ENCODE results near the gene THSD8. TPM values are rescaled to one million over a fixed set of nuclear protein-coding genes. Genes with fewer than 3 reads are reported as not detected.

The THSD8 gene
- total RNA-seq, 1 donor from 2014 or later: not detected

- Histone ChIP-seq H3K27ac (no peak overlapping the region), H3K27me3 (peaks cover 79% of the 10 kb centered on the region), H3K9me3 (ENCODE audit: low read depth) (no peaks in the 10 kb centered on the region), H3K9ac (no peak overlapping the region), H3K4me3 (no peak overlapping the region), H3K79me2 (ENCODE audit: low read depth) (no peaks in the 10 kb centered on the region), H3K4me1 (peaks cover 2% of the 10 kb centered on the region), H3F3A (ENCODE audit: low read depth) (peaks cover 73% of the 10 kb centered on the region), H3K36me3 (no peaks in the 10 kb centered on the region), H4K20me1 (ENCODE audit: low read depth) (peaks cover 36% of the 10 kb centered on the region), H2AFZ (replicated peaks) (no peak overlapping the region), H3K4me2 (peak overlapping the region; percentile 66)
- H3K27ac Mint-ChIP-seq: no peak overlapping the region
- no peak for TF ChIP-seq EZH2phosphoT487 (IDR thresholded peaks at IDR 0.05)
- TF ChIP-seq CTCF (IDR thresholded peaks at IDR 0.05): no peak
- TF ChIP-seq EZH2 (IDR thresholded peaks at IDR 0.05): no peak
- H3K4me3 Mint-ChIP-seq: peak overlapping the region; percentile 61
- peaks cover 61% of the 10 kb centered on the region for H3K27me3 Mint-ChIP-seq (ENCODE audit: insufficient read depth, low read depth)
- H3K4me1 Mint-ChIP-seq: peaks cover 51% of the 10 kb centered on the region
- no peaks in the 10 kb centered on the region for H3K36me3 Mint-ChIP-seq
- H3K9me3 Mint-ChIP-seq: no peaks in the 10 kb centered on the region
- DNase-seq (ENCODE audit: low spot score): no peak
Measured at GRCh38 chr19:12836529-12836863, 34.6 kb downstream of the THSD8 start.

GRCh38 chr19:12837225-12837624 lies 35.4 kb downstream of the THSD8 start:
- Histone ChIP-seq H3K4me1 (peaks cover 4% of the 10 kb centered on the region), H4K20me1 (ENCODE audit: low read depth) (peaks cover 35% of the 10 kb centered on the region), H3K4me2 (no peak overlapping the region), H3K27ac (no peak overlapping the region), H2AFZ (replicated peaks) (no peak overlapping the region), H3K4me3 (no peak overlapping the region), H3K79me2 (ENCODE audit: low read depth) (no peaks in the 10 kb centered on the region), H3F3A (ENCODE audit: low read depth) (peaks cover 78% of the 10 kb centered on the region), H3K9me3 (ENCODE audit: low read depth) (no peaks in the 10 kb centered on the region), H3K36me3 (no peaks in the 10 kb centered on the region), H3K9ac (no peak overlapping the region), H3K27me3 (peaks cover 72% of the 10 kb centered on the region)
- Mint-ChIP-seq H3K4me1 (peaks cover 52% of the 10 kb centered on the region), H3K27me3 (ENCODE audit: insufficient read depth, low read depth) (peaks cover 58% of the 10 kb centered on the region), H3K4me3 (peak overlapping the region; percentile 85), H3K27ac (no peak overlapping the region), H3K36me3 (peaks cover 2% of the 10 kb centered on the region), H3K9me3 (no peaks in the 10 kb centered on the region)
- no peak for DNase-seq (ENCODE audit: low spot score)
- no peak for TF ChIP-seq EZH2phosphoT487 (IDR thresholded peaks at IDR 0.05)
- no peak for TF ChIP-seq CTCF (IDR thresholded peaks at IDR 0.05)
- no peak for TF ChIP-seq EZH2 (IDR thresholded peaks at IDR 0.05)

- H3K79me2 ChIP-seq (ENCODE audit: low read depth): no peaks in the 10 kb centered on the region
- peak; percentile 91 for DNase-seq (ENCODE audit: low spot score)
- H3K36me3 ChIP-seq: no peaks in the 10 kb centered on the region
- H3K27ac ChIP-seq: no peak within 1 kb of the TSS
- H3K4me1 ChIP-seq: peaks cover 4% of the 10 kb centered on the region
- H3K4me3 Mint-ChIP-seq: peak within 1 kb of the TSS; percentile 90
- peaks cover 24% of the 10 kb centered on the region for H4K20me1 ChIP-seq (ENCODE audit: low read depth)
- peak within 1 kb of the TSS; percentile 97 for H3K4me2 ChIP-seq
- peaks cover 68% of the 10 kb centered on the region for H3F3A ChIP-seq (ENCODE audit: low read depth)
- peak within 1 kb of the TSS; percentile 51 for H3K27ac Mint-ChIP-seq
- H3K27me3 ChIP-seq: peaks cover 61% of the 10 kb centered on the region
- no peaks in the 10 kb centered on the region for H3K9me3 Mint-ChIP-seq
- H3K27me3 Mint-ChIP-seq (ENCODE audit: insufficient read depth, low read depth): peaks cover 54% of the 10 kb centered on the region
- H3K9me3 ChIP-seq (ENCODE audit: low read depth): no peaks in the 10 kb centered on the region
- H3K9ac ChIP-seq: no peak within 1 kb of the TSS
- H3K36me3 Mint-ChIP-seq: peaks cover 2% of the 10 kb centered on the region
- TF ChIP-seq EZH2phosphoT487 (IDR thresholded peaks at IDR 0.05): no peak
- TF ChIP-seq CTCF (IDR thresholded peaks at IDR 0.05): peak; percentile 66
- TF ChIP-seq EZH2 (IDR thresholded peaks at IDR 0.05): peak; percentile 32
- H3K4me3 ChIP-seq: peak within 1 kb of the TSS; percentile 97
- peak within 1 kb of the TSS; percentile 95 for H2AFZ ChIP-seq (replicated peaks)
- peaks cover 50% of the 10 kb centered on the region for H3K4me1 Mint-ChIP-seq
Measured at GRCh38 chr19:12838182-12838885, 36.5 kb downstream of the THSD8 start, which contains the start of gene MAST1. Gene MAST1 (plus strand): TSS chr19:12838515. CDS start chr19:12838573, 58 bp downstream.
